Lower lobe of right lung (tissue), 2 donors: ENCODE results near the gene HSPA12A. TPM values are rescaled to one million over a fixed set of nuclear protein-coding genes. Genes with fewer than 3 reads are reported as not detected.

Experiments used
- ATAC-seq, 2 donors: fragments of 200-7000 bp; cut with Tn5 transposase; one replicate each; pipeline ENCODE4 v1.9.1; 2020 to 2022; ENCODE audit warnings: mild to moderate bottlenecking in 2 of 2, moderate library complexity in 2 of 2
- DNase-seq: peaks from one replicate; pipeline ENCODE4 v3.0.0-alpha.2; 2020
- H3K27ac ChIP-seq: fragments of 200-600 bp; one replicate; pipeline ENCODE4 v1.8.0; 2022
- H3K27me3 ChIP-seq: fragments of 200-600 bp; one replicate; pipeline ENCODE4 v1.8.0; 2022; ENCODE audit warnings: low read depth
- H3K36me3 ChIP-seq: fragments of 200-600 bp; one replicate; pipeline ENCODE4 v1.8.0; 2022; ENCODE audit warnings: mild to moderate bottlenecking
- H3K4me1 ChIP-seq: fragments of 200-600 bp; one replicate; pipeline ENCODE4 v1.8.0; 2022
- H3K4me3 ChIP-seq: fragments of 200-600 bp; one replicate; pipeline ENCODE4 v1.8.0; 2022; ENCODE audit warnings: mild to moderate bottlenecking
- H3K9me3 ChIP-seq: fragments of 200-600 bp; one replicate; pipeline ENCODE4 v1.8.0; 2022
- intact Hi-C: fragments of 100-400 bp; cut with DNase I; formaldehyde crosslinking; loops from one replicate; pipeline ENCODE4 v1.11.0; 2022
- total RNA-seq: library from RNA; stranded (reverse); fragmentation: NEBNext Ultra II Directional; extraction: Animal tissue kit (Norgen Biotek cat#: 25700); gene quantifications from one replicate; pipeline ENCODE4 v1.2.1, GENCODE V29; 2021
- TF ChIP-seq, protein P1 (sequence below): fragments of 200-600 bp; IDR thresholded peaks from one replicate; pipeline ENCODE4 v1.8.0; 2022; ENCODE audit warnings: antibody characterized with exemption, mild to moderate bottlenecking
- donor health status: DM: no; HTN: yes; CAD: no; lungs with severe emphysema.

Gene HSPA12A
- total RNA-seq, 1 donor from 2014 or later, result 8.8 TPM

GRCh38 chr10:116699471-116700150, 42.8 kb downstream of the HSPA12A start:
- no peaks in the 10 kb centered on the region for H3K36me3 ChIP-seq
- no peak for DNase-seq
- ATAC-seq, result no peak
- H3K4me3 ChIP-seq, result no peak overlapping the region
- intact Hi-C loops, result no loop called here
- no peak overlapping the region for H3K27ac ChIP-seq
- no peaks in the 10 kb centered on the region for H3K9me3 ChIP-seq
- H3K27me3 ChIP-seq, result no peaks in the 10 kb centered on the region
- H3K4me1 ChIP-seq, result peaks cover under 1% of the 10 kb centered on the region
- TF ChIP-seq, protein P1, sequence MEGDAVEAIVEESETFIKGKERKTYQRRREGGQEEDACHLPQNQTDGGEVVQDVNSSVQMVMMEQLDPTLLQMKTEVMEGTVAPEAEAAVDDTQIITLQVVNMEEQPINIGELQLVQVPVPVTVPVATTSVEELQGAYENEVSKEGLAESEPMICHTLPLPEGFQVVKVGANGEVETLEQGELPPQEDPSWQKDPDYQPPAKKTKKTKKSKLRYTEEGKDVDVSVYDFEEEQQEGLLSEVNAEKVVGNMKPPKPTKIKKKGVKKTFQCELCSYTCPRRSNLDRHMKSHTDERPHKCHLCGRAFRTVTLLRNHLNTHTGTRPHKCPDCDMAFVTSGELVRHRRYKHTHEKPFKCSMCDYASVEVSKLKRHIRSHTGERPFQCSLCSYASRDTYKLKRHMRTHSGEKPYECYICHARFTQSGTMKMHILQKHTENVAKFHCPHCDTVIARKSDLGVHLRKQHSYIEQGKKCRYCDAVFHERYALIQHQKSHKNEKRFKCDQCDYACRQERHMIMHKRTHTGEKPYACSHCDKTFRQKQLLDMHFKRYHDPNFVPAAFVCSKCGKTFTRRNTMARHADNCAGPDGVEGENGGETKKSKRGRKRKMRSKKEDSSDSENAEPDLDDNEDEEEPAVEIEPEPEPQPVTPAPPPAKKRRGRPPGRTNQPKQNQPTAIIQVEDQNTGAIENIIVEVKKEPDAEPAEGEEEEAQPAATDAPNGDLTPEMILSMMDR, result no peak

DNA sequence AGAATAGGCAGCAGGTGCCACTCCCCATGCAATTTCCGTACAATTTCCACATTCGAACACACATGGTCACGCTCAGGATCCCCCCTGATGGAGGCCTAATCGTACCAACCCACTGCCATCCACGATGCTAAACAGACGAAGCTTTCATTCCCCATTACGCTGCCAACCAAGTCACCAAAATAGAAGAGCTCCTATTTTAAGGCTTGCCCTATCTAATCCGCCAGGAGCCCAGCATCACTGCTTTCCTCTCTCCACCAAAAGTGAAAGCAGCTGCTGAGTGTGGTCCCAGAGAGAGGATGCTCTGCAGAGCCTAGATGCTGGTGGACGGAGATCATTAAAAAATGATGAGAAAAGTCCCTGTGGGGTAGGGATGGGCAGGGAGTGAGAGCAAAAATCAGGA, 43.3 kb downstream of the HSPA12A start:
- no peak overlapping the region for H3K4me3 ChIP-seq
- TF ChIP-seq, protein P1, result no peak
- H3K4me1 ChIP-seq, result peaks cover 6% of the 10 kb centered on the region
- no peaks in the 10 kb centered on the region for H3K36me3 ChIP-seq
- intact Hi-C loops, result no loop called here
- H3K9me3 ChIP-seq, result no peaks in the 10 kb centered on the region
- DNase-seq, result no peak
- H3K27me3 ChIP-seq, result no peaks in the 10 kb centered on the region
- ATAC-seq, result no peak
- H3K27ac ChIP-seq, result no peak overlapping the region

- DNase-seq (no peak), ATAC-seq (no peak)
- TF ChIP-seq, protein P1, result no peak
- no peak overlapping the region for H3K27ac ChIP-seq
- H3K4me1 ChIP-seq, result peaks cover 9% of the 10 kb centered on the region
- H3K4me3 ChIP-seq, result no peak overlapping the region
- H3K36me3 ChIP-seq, result no peaks in the 10 kb centered on the region
- intact Hi-C loops, result no loop called here
- H3K9me3 ChIP-seq, result no peaks in the 10 kb centered on the region
- no peaks in the 10 kb centered on the region for H3K27me3 ChIP-seq
Observed at GRCh38 chr10:116698364-116698763, 44.0 kb downstream of the HSPA12A start.

- H3K4me3 ChIP-seq, result no peak overlapping the region
- peaks cover 9% of the 10 kb centered on the region for H3K4me1 ChIP-seq
- DNase-seq (no peak), ATAC-seq (no peak)
- no peak overlapping the region for H3K27ac ChIP-seq
- no peaks in the 10 kb centered on the region for H3K27me3 ChIP-seq
- H3K36me3 ChIP-seq, result no peaks in the 10 kb centered on the region
- intact Hi-C loops, result no loop called here
- TF ChIP-seq, protein P1, result no peak
- no peaks in the 10 kb centered on the region for H3K9me3 ChIP-seq
Observed at GRCh38 chr10:116697816-116698215, 44.5 kb downstream of the HSPA12A start.

GRCh38 chr10:116696919-116697318, 45.4 kb downstream of the HSPA12A start:
- ATAC-seq (no peak), DNase-seq (no peak)
- no peaks in the 10 kb centered on the region for H3K27me3 ChIP-seq
- intact Hi-C loops, result no loop called here
- H3K27ac ChIP-seq, result no peak overlapping the region
- no peaks in the 10 kb centered on the region for H3K9me3 ChIP-seq
- H3K36me3 ChIP-seq, result no peaks in the 10 kb centered on the region
- H3K4me3 ChIP-seq, result no peak overlapping the region
- TF ChIP-seq, protein P1, result no peak
- peaks cover 15% of the 10 kb centered on the region for H3K4me1 ChIP-seq
